Activated CD4-positive, alpha-beta memory T cell treated with anti-CD3 and anti-CD28 coated beads for 36 hours (primary cell): ENCODE results near the gene DENND1A. TPM values are rescaled to one million over a fixed set of nuclear protein-coding genes. Genes with fewer than 3 reads are reported as not detected.

ENCODE experiments used
- CTCF ChIA-PET: fragments of 350-600 bp; sonication (Branson Sonifier 250); formaldehyde crosslinking; loops from one replicate; lab custom pipeline; 2021; ENCODE audit warnings: antibody characterized with exemption, inconsistent platforms; lab: Charles Lee
- POLR2A ChIA-PET: fragments of 350-600 bp; sonication (Branson Sonifier 250); formaldehyde crosslinking; loops from one replicate; lab custom pipeline; 2021; ENCODE audit warnings: antibody characterized with exemption; lab: Charles Lee
- DNase-seq: peaks from one replicate; pipeline ENCODE4 v3.0.0-alpha.2; 2020
- H3K27ac Mint-ChIP-seq: one replicate; pipeline ENCODE4 v1.8.0; 2021; ENCODE audit warnings: mixed read lengths
- H3K27me3 Mint-ChIP-seq: one replicate; pipeline ENCODE4 v1.8.0; 2021; ENCODE audit warnings: mixed read lengths
- H3K36me3 Mint-ChIP-seq: one replicate; pipeline ENCODE4 v1.8.0; 2021; ENCODE audit warnings: mixed read lengths
- H3K4me1 Mint-ChIP-seq: one replicate; pipeline ENCODE4 v1.8.0; 2021; ENCODE audit warnings: low read depth, mixed read lengths
- H3K4me3 Mint-ChIP-seq: one replicate; pipeline ENCODE4 v1.8.0; 2021; ENCODE audit warnings: mild to moderate bottlenecking, mixed read lengths
- H3K9me3 Mint-ChIP-seq: one replicate; pipeline ENCODE4 v1.8.0; 2021; ENCODE audit warnings: mixed read lengths
- intact Hi-C: fragments of 100-400 bp; cut with micrococcal nuclease; formaldehyde crosslinking; loops from one replicate; pipeline ENCODE4 v1.15.1; 2023
- total RNA-seq, 2 experiments: library from RNA; stranded (reverse); gene quantifications; one replicate each; pipeline ENCODE4 v1.2.3, GENCODE V29; 2021

Gene DENND1A
- total RNA-seq, 2 experiments from 2014 or later = 17.3 to 18.0 TPM

- H3K4me1 Mint-ChIP-seq = peaks cover 4% of the 10 kb centered on the region
- intact Hi-C loops = no loop called here
- no peaks in the 10 kb centered on the region for H3K9me3 Mint-ChIP-seq
- no peaks in the 10 kb centered on the region for H3K36me3 Mint-ChIP-seq
- DNase-seq = no peak
- POLR2A ChIA-PET = no interaction called here
- H3K4me3 Mint-ChIP-seq = no peak overlapping the region
- CTCF ChIA-PET = no interaction called here
- H3K27me3 Mint-ChIP-seq = no peaks in the 10 kb centered on the region
- H3K27ac Mint-ChIP-seq = no peak overlapping the region
These were observed 570.8 kb downstream of the DENND1A start for GRCh38 chr9:123359106-123359505.

DNA sequence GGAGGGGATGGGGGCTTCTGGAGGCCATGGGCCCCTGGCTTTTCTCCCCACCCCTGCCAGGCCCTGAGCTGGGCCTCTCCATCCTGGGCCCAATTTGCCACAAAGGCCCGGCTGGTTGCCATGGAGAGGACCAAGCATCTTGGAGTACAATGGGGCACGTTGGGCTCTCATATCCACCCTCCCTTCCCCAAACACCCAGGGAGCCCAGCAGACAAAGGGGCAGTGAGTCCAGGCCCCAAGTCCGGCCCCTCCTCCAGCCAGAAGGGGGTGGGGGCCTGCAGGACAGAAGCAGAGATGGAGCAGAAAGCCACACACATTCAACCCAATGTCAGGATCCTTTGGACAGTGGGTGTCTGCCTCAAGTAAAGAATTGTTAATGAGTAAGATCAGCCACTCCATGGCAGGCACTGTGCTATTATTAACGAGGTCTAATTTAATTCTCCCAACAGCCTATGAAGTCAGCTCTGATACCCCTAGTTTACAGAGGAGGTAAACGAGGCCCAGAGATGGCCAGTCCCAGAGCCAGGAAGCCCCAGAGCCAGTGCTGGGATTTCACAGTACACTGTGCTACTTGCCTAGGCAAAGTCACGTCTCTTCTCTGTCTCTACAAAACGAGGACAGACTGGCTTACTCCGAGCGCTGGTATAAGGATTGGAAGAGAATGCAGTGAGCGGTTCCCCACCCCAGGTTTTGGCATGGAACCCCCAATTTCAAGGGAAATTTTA, 571.6 kb downstream of the DENND1A start:
- H3K27ac Mint-ChIP-seq = no peak overlapping the region
- ChIA-PET POLR2A (no interaction called here), CTCF (no interaction called here)
- H3K4me3 Mint-ChIP-seq = no peak overlapping the region
- no peaks in the 10 kb centered on the region for H3K36me3 Mint-ChIP-seq
- intact Hi-C loops = no loop called here
- no peak for DNase-seq
- H3K27me3 Mint-ChIP-seq = peaks cover 3% of the 10 kb centered on the region
- no peaks in the 10 kb centered on the region for H3K9me3 Mint-ChIP-seq
- H3K4me1 Mint-ChIP-seq = peaks cover 3% of the 10 kb centered on the region

- peaks cover 3% of the 10 kb centered on the region for H3K4me1 Mint-ChIP-seq
- CTCF ChIA-PET = no interaction called here
- no peak overlapping the region for H3K27ac Mint-ChIP-seq
- no peaks in the 10 kb centered on the region for H3K36me3 Mint-ChIP-seq
- POLR2A ChIA-PET = no interaction called here
- H3K27me3 Mint-ChIP-seq = peaks cover 8% of the 10 kb centered on the region
- no peak overlapping the region for H3K4me3 Mint-ChIP-seq
- DNase-seq = no peak
- H3K9me3 Mint-ChIP-seq = no peaks in the 10 kb centered on the region
- intact Hi-C loops = no loop called here
These were observed 572.2 kb downstream of the DENND1A start for GRCh38 chr9:123357743-123358059.

- CTCF ChIA-PET = no interaction called here
- Mint-ChIP-seq H3K4me1 (peaks cover 3% of the 10 kb centered on the region), H3K9me3 (no peaks in the 10 kb centered on the region), H3K36me3 (no peaks in the 10 kb centered on the region), H3K4me3 (no peak overlapping the region), H3K27me3 (peaks cover 12% of the 10 kb centered on the region), H3K27ac (peak overlapping the region; percentile 13)
- no peak for DNase-seq
- POLR2A ChIA-PET = no interaction called here
- intact Hi-C loops = no loop called here
These were observed 572.8 kb downstream of the DENND1A start for GRCh38 chr9:123356851-123357742.

DNA sequence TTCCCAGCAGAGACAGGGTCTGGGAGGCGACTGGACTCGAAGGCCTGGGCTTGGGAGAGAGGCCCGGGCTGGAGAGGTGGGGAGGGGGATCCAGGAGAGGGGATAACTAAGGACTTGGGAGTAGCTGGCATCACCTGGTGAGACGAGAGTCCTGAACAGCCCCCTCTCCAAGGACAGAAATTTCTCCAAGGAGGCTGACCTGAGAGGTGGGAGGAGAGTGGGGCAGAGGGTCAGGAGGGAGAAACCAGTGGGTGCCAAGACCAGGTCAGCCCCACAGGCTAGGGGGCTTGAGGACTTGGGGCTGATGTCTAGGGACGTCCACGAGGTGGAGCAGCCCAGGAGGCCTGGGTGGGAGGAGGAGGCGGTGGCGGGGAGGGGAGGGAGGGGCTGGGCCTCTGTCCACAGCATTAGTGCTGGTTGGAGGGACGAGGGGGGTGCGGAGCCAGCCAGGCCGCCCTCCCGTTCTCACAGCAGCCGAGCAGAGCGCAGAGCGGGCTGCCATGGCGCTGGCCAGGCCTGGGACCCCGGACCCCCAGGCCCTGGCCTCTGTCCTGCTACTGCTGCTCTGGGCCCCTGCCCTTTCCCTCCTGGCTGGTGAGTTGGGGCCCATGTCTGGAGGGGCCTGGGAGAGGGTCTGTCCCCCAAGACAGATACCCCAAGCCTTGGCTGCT, 574.0 kb downstream of the DENND1A start, which contains the start of gene CRB2:
Gene CRB2, plus strand, starts transcription at position 437 of the 671 bp plus-strand sequence. Its CDS starts 64 bp downstream, at position 501.
- H3K27me3 Mint-ChIP-seq = peaks cover 16% of the 10 kb centered on the region
- ChIA-PET POLR2A (interaction anchor here (0.5 kb wide), 1 partner anchor 133 kb away, joined by 5 read pairs; no protein-coding TSS in a partner anchor), CTCF (interaction anchor here (0.9 to 8.7 kb wide), 2 partner anchors 30 to 54 kb away, joined by 4 to 93 read pairs; no protein-coding TSS in a partner anchor)
- no peaks in the 10 kb centered on the region for H3K9me3 Mint-ChIP-seq
- peaks cover 3% of the 10 kb centered on the region for H3K4me1 Mint-ChIP-seq
- no peak within 1 kb of the TSS for H3K4me3 Mint-ChIP-seq
- intact Hi-C loops = no loop called here
- DNase-seq = no peak
- H3K27ac Mint-ChIP-seq = peak within 1 kb of the TSS; percentile 13
- no peaks in the 10 kb centered on the region for H3K36me3 Mint-ChIP-seq

- Mint-ChIP-seq H3K9me3 (no peaks in the 10 kb centered on the region), H3K36me3 (no peaks in the 10 kb centered on the region), H3K27me3 (peaks cover 16% of the 10 kb centered on the region), H3K4me1 (peaks cover 2% of the 10 kb centered on the region), H3K4me3 (no peak overlapping the region), H3K27ac (no peak overlapping the region)
- intact Hi-C loops = loop anchor here (1.0 to 5.0 kb wide), 3 partner anchors 30 to 888 kb away; no protein-coding TSS in a partner anchor
- ChIA-PET CTCF (interaction anchor here (0.6 to 8.7 kb wide), 19 partner anchors 8 to 336 kb away, joined by 3 to 93 read pairs (median 4); no protein-coding TSS in a partner anchor), POLR2A (interaction anchor here (0.5 kb wide), 1 partner anchor 132 kb away, joined by 5 read pairs; no protein-coding TSS in a partner anchor)
- no peak for DNase-seq
These were observed 575.0 kb downstream of the DENND1A start for GRCh38 chr9:123354806-123355508.

DNA sequence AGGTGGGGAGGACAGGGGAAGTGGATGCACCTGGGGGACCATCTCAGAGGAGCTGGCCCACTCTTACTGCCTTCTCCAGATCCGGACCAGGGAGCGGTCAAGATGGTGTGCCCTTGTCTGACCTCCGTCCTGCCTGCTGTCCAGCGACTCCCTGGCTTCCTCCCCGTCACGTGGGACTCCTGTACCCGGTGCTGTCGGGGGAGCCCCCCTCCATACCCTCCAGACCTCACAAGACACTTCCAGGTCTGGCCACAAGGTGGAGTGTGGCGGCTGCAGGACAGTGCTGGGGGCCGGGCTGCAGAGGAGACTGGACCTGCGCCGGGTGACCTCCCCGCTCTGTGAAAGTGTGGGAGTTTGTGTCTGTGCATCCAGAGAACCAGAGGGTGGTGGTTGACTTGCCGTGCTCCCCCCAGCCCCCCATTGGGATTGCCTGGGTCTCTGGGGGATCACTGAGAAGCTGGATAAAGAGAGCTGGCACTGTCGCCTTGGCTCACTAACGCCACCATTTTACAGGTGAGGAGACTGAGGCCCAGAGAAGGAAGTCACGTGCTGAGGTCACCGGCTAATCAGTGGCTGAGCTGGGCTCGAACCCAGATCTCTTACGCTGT, 575.8 kb downstream of the DENND1A start:
- no peaks in the 10 kb centered on the region for H3K9me3 Mint-ChIP-seq
- H3K4me1 Mint-ChIP-seq = no peaks in the 10 kb centered on the region
- no peaks in the 10 kb centered on the region for H3K36me3 Mint-ChIP-seq
- POLR2A ChIA-PET = no interaction called here
- intact Hi-C loops = loop anchor here (1.0 to 5.0 kb wide), 3 partner anchors 31 to 887 kb away; no protein-coding TSS in a partner anchor
- peak; percentile 69 for DNase-seq
- CTCF ChIA-PET = interaction anchor here (0.6 to 8.7 kb wide), 18 partner anchors 9 to 335 kb away, joined by 3 to 93 read pairs (median 4); no protein-coding TSS in a partner anchor
- H3K27ac Mint-ChIP-seq = no peak overlapping the region
- peaks cover 16% of the 10 kb centered on the region for H3K27me3 Mint-ChIP-seq
- H3K4me3 Mint-ChIP-seq = no peak overlapping the region

GRCh38 chr9:123353041-123353440, 576.9 kb downstream of the DENND1A start:
- H3K36me3 Mint-ChIP-seq = no peaks in the 10 kb centered on the region
- no peak for DNase-seq
- H3K27me3 Mint-ChIP-seq = peaks cover 16% of the 10 kb centered on the region
- CTCF ChIA-PET = interaction anchor here (0.8 to 8.7 kb wide), 3 partner anchors 32 to 250 kb away, joined by 3 to 93 read pairs (median 3); no protein-coding TSS in a partner anchor
- no peak overlapping the region for H3K27ac Mint-ChIP-seq
- intact Hi-C loops = loop anchor here (5.0 kb wide), 2 partner anchors 361 to 886 kb away; no protein-coding TSS in a partner anchor
- H3K9me3 Mint-ChIP-seq = no peaks in the 10 kb centered on the region
- POLR2A ChIA-PET = no interaction called here
- no peak overlapping the region for H3K4me3 Mint-ChIP-seq
- H3K4me1 Mint-ChIP-seq = no peaks in the 10 kb centered on the region

GRCh38 chr9:123350590-123351310, 579.2 kb downstream of the DENND1A start:
- H3K27me3 Mint-ChIP-seq = peaks cover 16% of the 10 kb centered on the region

More at GRCh38 chr9:123350590-123351310, 579.2 kb downstream of the DENND1A start:
- Mint-ChIP-seq H3K4me1 (no peaks in the 10 kb centered on the region), H3K4me3 (no peak overlapping the region), H3K36me3 (no peaks in the 10 kb centered on the region), H3K27ac (no peak overlapping the region), H3K9me3 (no peaks in the 10 kb centered on the region)
- intact Hi-C loops = loop anchor here (2.0 to 5.0 kb wide), 3 partner anchors 270 to 883 kb away; no protein-coding TSS in a partner anchor
- no peak for DNase-seq
- CTCF ChIA-PET = interaction anchor here (0.6 to 8.7 kb wide), 32 partner anchors 9 to 1186 kb away, joined by 3 to 93 read pairs (median 5); partner anchors contain the start of gene RABGAP1
- POLR2A ChIA-PET = no interaction called here
